Stimulated activated CD8-positive, alpha-beta memory T cell treated with anti-CD3 and anti-CD28 coated beads, Interleukin-7, amount 100 ng/mL, for 48 hours (primary cell): ENCODE measurements around the gene ARHGAP6.

Experiments
- DNase-seq, 2 donors: peaks; one replicate each; pipeline ENCODE4 v3.0.0-alpha.2; 2020; ENCODE audit warnings: low read depth in 1 of 2; ENCODE audit errors: extremely low read depth in 1 of 2

ARHGAP6 gene

GRCh38 chrX:11336201-11336600 is 329.5 kb downstream of the ARHGAP6 start:
- DNase-seq, result no peak

- no peak for DNase-seq
Measured at GRCh38 chrX:11334165-11334564, 331.6 kb downstream of the ARHGAP6 start.

- no peak for DNase-seq
Measured at GRCh38 chrX:11331788-11332187, 333.9 kb downstream of the ARHGAP6 start.

DNA sequence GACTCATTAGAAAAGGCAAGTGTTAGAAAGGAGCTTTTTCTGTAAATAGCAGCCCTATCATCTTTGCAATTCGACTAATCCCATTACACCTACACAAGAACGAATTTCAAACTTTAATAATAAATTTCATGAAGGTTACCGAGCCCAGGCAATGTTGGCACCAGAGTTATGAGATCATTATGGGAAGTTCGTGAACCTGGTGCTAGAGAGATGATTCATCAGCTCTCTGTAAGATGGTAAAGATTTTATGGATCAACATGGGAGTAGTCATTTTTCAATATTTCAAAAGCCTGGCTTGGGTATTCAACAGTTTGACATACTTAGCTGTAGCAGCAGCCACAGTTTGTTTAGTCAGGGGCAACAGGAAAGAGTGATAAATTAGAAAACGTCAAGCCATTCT is 336.7 kb downstream of the ARHGAP6 start:
- no peak for DNase-seq

DNA sequence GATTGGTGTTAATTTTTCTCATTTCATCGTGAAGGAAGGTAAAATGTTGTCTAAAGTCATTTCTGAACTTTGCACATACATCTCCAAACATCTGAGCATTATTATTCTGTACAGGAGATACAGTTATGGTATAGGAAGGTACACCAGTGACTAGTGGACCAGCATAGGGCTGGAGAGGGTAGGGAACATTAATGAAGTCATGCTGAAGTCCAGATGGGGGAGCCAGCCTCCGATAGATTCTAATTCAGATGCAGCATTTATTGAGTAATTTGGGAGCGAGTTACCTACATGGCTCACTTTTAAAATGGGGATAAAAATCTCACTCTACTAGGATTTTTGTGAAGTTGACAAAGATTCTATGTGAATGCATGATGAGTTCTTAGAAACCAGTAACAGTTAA is 337.6 kb downstream of the ARHGAP6 start:
- no peak for DNase-seq

DNA sequence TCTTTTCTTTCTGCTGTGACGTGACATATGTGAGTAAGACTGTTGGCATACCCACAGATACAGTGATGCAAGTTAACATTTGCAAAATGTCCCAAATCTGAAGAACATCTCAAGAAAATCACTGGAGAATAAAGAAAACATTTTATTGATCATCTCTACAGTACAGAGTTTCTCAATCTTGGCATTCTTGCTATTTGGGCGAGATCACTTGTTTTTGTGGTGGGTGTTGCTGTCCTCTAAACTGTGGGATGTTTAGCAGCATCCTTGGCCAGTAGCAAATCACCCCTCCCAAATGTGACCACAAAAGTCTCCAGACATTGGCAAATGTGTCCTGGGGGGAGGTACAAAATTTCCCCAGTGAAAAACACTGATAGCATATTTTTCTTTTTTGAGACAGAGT is 343.7 kb downstream of the ARHGAP6 start:
- DNase-seq, result no peak

DNA sequence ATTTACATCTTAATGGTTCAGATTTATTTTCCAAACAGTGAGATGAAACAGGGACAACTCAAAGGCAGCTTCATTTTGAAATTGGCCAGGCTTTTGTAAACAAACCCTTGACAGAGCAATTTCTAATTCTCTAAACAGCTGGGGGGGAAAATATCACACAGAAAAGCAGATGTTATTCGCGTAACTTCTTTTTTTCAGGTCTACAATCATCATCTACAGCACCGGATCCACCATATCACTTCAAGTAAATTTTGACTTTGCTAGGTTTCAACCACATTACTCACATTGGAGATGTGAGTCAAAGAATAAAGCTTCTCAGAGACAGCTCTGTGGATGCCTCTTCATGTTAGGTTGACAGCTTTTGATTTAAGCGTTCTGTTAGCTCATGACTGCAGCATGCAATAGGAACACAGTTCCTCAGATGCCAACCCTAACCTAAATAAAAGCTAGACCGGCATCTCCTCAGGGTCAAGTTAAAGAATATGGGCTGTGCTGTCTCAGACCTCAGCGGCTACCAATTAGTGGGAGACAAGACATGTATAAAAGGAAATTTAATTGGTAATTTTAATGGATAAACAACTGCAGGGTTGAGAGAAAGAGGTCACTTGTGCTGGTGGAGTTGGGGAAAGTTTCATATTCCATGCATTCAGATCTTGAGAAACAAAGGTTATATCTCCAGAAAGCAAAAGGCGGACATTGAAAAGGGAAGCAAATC is 345.8 kb downstream of the ARHGAP6 start:
- no peak for DNase-seq

DNA sequence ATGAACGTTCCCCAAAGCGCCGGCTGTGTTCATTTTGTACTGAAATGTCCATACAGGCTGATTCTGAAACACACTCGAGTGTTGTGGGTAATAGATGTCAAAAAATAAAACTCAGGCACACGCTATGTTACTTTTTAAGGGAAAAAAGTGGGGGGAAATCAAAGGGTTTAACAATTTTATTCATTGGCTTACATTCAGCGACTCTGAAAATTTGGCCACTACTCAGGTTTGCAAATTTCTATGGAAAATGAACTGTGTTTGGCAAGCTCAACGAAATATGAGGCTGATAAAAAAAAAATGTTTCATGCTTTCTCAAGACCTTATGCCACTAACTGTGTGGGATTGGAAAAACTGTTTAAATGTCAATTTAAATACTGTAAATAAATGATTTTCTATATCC is 354.0 kb downstream of the ARHGAP6 start:
- DNase-seq, result no peak

GRCh38 chrX:11309220-11309619 is 356.5 kb downstream of the ARHGAP6 start:
- no peak for DNase-seq

DNA sequence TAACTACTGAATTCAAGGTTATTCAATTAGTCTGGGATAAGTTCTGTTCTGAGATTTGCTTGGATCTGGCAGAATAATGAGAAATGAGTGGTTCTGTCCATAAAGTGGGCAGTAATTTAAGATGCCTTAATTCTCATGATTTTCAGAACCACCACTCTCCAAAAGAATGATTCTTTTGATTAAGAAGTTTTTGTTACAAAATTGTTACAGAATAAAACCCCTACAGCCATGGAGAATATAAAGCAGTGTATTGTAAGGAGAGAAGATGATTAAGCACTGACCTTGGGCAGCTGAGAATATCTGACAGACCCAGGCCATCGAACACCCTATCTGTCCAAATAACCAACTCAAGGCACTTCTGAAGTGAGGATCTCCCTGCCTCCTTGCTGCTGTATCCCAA is 360.1 kb downstream of the ARHGAP6 start:
- DNase-seq, result no peak

- no peak for DNase-seq
Measured at GRCh38 chrX:11304829-11305228, 360.9 kb downstream of the ARHGAP6 start.

DNA sequence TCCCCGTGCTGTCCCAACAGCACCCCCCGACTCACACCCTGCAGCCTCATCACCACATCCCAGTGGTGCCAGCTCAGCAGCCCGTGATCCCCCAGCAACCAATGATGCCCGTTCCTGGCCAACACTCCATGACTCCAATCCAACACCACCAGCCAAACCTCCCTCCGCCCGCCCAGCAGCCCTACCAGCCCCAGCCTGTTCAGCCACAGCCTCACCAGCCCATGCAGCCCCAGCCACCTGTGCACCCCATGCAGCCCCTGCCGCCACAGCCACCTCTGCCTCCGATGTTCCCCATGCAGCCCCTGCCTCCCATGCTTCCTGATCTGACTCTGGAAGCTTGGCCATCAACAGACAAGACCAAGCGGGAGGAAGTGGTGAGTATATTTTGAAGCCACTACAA is 367.1 kb downstream of the ARHGAP6 start:
- DNase-seq, result no peak

GRCh38 chrX:11296051-11296450 is 369.7 kb downstream of the ARHGAP6 start:
- DNase-seq, result no peak

- no peak for DNase-seq
Measured at GRCh38 chrX:11293113-11293512, 372.6 kb downstream of the ARHGAP6 start, which contains the start of gene AMELX. Gene AMELX (plus strand): TSS chrX:11293413. CDS start chrX:11294789, 1,376 bp downstream.

DNA sequence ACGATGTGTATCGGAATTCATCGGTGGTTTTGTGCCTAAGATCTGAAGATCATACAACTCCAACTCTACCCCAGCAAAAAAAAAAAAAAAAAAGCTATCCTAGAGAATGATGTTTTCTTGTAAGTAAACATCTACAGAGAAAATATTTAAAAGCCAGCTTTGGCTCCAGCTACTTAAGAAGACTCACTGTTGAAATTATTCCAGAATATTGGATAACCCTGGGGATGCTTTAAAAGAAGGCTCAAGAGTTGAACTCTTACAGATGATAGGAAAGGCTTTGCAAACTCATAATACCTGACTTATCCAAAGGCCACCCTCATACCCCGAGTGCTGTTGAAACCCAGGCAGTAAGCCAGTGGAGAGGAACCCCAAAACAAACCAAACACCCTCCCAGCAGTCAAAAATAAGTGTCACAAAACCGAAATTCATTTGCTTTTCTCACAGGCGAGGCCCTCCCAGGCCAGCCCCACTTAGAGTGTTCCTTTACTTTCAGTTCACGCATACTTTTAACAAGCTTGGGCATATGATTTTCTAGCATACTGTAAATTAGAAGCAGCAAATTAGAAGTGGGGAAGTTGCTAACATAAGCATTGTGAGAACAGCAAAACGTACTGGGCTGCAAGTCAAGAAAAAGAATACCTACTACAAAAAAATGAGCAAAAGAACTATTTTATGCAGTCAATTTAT is 375.2 kb downstream of the ARHGAP6 start:
- no peak for DNase-seq

- DNase-seq, result no peak
Measured at GRCh38 chrX:11287505-11287904, 378.2 kb downstream of the ARHGAP6 start.

- DNase-seq, result no peak
Measured at GRCh38 chrX:11285651-11286050, 380.1 kb downstream of the ARHGAP6 start.

DNA sequence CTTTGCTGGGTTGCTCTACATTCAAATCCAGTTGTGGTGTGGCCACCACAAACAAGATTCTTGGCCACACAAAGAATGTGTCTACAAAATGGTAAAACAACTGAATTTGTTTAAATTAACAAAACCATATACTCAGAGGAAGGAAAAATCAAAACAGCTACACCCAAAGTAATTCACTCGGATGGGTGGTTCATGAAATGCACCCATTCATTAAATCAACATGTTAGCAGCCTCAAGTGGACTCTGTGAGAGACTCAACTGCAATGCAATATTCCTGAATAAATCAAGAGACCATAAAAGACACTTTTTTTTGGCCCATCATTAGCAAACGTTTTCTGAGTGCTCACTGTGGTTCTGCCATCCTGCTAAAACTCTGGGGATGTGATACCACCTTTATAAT is 383.7 kb downstream of the ARHGAP6 start:
- no peak for DNase-seq

DNA sequence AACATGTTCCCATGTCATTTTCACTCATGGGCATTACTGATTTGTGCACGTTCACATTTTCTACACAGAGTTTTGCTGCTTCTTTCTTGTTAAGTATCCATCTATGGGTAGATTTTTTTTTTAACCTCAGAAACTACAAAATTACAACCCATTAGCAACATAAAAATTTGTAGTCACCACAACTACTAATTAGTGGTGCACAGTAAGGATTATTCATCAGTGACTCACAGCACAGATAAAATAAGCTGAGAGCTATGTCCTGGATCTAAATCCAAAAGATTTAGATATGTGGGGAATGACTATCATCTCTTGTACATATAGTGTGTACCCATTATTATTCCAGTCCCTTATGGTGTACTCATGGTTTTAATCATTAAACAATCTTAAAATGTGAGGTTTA is 392.2 kb downstream of the ARHGAP6 start:
- DNase-seq, result no peak

DNA sequence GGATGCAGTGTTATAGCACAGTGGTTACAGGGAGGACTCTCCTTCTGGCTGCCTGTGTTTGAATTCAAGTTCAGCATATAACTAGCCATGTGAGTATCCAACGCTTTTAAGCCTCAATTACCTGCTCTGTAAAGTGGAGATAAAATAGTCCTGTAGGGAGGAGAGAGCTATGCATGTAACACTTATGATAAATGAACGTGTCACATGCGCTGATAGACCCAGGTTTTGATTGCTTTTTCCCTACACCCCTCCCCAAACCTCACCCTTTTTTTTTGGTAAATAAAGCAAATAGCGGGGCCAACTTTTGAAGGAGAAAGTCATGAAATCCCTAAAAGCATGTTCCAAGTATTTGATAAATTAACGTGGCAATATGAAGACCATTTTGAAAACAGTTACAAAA is 392.9 kb downstream of the ARHGAP6 start:
- no peak for DNase-seq

- DNase-seq, result no peak
Measured at GRCh38 chrX:11272290-11272689, 393.4 kb downstream of the ARHGAP6 start.

GRCh38 chrX:11269996-11270395 is 395.7 kb downstream of the ARHGAP6 start:
- no peak for DNase-seq

- DNase-seq, result no peak
Measured at GRCh38 chrX:11269006-11269405, 396.7 kb downstream of the ARHGAP6 start.
